ENCODE measurements around the gene PCDH15. TPM values are rescaled to one million over a fixed set of nuclear protein-coding genes. Genes with fewer than 3 reads are reported as not detected.

PCDH15 gene
- total RNA-seq, 2 donors from 2014 or later, result 1.1 TPM; not detected in 1

DNA sequence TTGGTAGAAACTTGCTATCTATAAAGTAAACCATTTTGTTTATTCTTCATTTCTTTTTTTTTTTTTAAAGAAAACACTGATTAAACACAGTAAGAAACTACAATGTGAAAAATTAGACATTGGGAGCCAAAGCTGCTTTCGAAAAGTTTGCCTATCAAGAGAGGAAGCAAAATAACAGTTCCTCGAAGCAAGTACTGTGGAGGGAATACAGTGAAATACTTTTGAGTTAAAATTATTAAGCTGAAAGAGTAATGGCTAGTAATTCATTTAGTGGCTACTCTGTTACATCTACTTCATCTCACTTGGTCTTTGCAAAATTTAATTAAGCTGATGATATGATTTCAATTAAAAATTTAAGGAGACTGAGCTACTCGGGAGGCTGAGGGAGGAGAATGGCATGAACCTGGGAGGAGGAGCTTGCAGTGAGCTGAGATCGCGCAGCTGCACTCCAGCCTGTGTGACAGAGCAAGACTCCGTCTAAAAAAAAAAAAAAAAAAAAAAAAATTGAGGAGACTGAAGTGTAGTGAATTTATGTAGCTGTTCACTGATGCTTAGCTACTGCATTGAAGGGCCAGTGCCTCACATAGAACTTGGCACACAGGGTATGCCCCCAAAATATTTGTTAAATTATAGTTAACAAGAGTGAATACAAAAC, 1046.3 kb downstream of the PCDH15 start:
- no peak for DNase-seq (ENCODE audit: low spot score)
- 22% methylated on average over 6 of the region's 6 CpGs for WGBS
- Histone ChIP-seq H3K4me3 (no peak overlapping the region), H3K27ac (no peak overlapping the region), H3K4me1 (replicated peaks) (no peaks in the 10 kb centered on the region), H3K9me3 (no peaks in the 10 kb centered on the region), H3K27me3 (replicated peaks; ENCODE audit: insufficient read depth) (no peaks in the 10 kb centered on the region), H3K36me3 (no peaks in the 10 kb centered on the region)
- TF ChIP-seq POLR2AphosphoS5 (IDR thresholded peaks at IDR 0.05), result no peak
- TF ChIP-seq, protein P1, sequence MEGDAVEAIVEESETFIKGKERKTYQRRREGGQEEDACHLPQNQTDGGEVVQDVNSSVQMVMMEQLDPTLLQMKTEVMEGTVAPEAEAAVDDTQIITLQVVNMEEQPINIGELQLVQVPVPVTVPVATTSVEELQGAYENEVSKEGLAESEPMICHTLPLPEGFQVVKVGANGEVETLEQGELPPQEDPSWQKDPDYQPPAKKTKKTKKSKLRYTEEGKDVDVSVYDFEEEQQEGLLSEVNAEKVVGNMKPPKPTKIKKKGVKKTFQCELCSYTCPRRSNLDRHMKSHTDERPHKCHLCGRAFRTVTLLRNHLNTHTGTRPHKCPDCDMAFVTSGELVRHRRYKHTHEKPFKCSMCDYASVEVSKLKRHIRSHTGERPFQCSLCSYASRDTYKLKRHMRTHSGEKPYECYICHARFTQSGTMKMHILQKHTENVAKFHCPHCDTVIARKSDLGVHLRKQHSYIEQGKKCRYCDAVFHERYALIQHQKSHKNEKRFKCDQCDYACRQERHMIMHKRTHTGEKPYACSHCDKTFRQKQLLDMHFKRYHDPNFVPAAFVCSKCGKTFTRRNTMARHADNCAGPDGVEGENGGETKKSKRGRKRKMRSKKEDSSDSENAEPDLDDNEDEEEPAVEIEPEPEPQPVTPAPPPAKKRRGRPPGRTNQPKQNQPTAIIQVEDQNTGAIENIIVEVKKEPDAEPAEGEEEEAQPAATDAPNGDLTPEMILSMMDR (IDR thresholded peaks at IDR 0.05), result no peak
- TF ChIP-seq POLR2A (IDR thresholded peaks at IDR 0.05), result no peak
- intact Hi-C loops (cut with DNase I), result no loop called here

MicroRNAs encoded within 50 kb of the gene (microRNA counts, 767-probe panel; counts per million panel counts)
- 0 to 431 counts per million in 2 donors for microRNA hsa-miR-548f

Small RNA genes lying within 50 kb of the gene (microRNA-seq; reads per million reads assigned to microRNA genes)
- gene MIR548F1, result not detected

Small RNA genes lying within 50 kb of the gene (small RNA-seq; reads per million reads assigned to genes)
- gene AL365496.1 (0 reads per million in 2 donors), gene MIR548F1 (0 reads per million in 2 donors), gene RNU6-687P (0 reads per million in 2 donors)

Measured in prostate gland (tissue), 2 donors.